Measurements from ENCODE around the gene NOS1AP.

GRCh38 chr1:162324396-162324795, 254.9 kb downstream of the NOS1AP start:
- TF ChIP-seq CTCF (conservative IDR thresholded peaks at IDR 0.05 in 1 of 2, IDR thresholded peaks at IDR 0.05 in 1 of 2; ENCODE audit: extremely low read depth in 1 of 2, insufficient read depth in 1 of 2, low read depth in 1 of 2, low read length in 2 of 2) (no peak), EZH2 (IDR thresholded peaks at IDR 0.05; ENCODE audit: borderline replicate concordance, low read length) (no peak)
